Measurements from ENCODE around the gene DUOX1.

Gene DUOX1

DNA sequence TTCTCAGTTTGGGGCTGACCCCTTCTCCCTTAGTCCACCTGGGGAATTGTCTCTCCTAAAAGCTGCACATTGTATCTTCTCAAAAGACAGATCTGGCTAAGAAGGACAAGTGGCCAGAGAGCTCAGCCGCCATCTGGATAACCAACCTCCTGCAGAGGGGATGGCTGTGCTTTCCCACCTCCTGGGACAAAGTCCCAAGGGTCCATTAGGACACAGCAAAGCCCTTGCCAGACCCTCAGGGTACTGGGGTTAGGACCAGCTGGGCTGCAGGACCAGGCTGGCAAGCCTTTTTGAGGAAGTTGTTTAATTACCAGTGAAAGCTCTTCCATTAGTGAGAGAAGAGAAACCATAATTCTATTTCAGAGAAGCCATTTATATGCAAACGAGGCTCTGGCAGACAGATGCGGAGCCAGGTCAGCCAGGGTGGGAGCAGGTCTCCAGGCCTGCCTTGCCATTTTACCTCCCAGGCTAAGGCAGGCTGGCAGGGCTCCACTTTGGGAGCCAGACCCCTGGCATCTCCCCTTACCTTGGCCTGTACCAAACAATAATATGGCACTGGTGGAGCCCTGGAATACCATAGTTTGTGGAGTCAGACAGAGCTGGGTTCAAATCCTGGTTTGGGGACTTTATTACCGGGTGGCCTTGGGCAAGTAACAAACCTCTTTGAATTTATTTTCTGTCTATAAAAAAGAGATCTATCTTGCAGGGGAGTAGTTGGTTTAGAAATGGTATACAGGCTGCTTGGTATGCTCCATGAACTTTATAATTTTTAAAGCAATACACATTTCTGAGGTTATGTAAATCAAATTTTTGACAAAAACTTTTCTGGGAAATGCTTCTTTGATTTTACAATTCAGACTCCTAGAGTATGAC, 40.0 kb downstream of the DUOX1 start:
- DNase-seq: no peak

- DNase-seq: no peak
These were observed 42.1 kb downstream of the DUOX1 start for GRCh38 chr15:45171912-45172311.

DNA sequence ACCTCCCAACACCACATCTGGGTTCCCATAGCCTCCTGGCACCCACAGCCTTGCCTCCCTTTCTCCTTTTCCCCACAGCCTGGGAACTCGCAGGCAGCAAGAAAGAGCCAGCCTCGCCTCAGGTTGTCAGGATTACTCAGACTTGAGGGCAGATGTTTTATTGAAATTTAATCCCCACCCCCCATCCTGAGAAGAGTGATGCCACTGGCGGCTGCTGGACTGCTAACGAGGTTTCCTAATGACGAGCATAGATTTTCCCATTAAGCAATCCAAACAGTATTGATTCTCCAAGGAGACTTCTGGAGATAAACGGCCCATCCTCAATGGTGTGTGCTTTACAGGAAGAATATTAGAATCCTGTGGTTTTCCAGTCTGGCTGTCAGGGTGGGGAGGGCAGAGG, 44.3 kb downstream of the DUOX1 start:
- DNase-seq: no peak

- no peak for DNase-seq
These were observed 44.8 kb downstream of the DUOX1 start for GRCh38 chr15:45174577-45174976.

GRCh38 chr15:45177285-45177684, 47.5 kb downstream of the DUOX1 start:
- no peak for DNase-seq

GRCh38 chr15:45179221-45179985, 49.6 kb downstream of the DUOX1 start:
- DNase-seq: no peak

DNA sequence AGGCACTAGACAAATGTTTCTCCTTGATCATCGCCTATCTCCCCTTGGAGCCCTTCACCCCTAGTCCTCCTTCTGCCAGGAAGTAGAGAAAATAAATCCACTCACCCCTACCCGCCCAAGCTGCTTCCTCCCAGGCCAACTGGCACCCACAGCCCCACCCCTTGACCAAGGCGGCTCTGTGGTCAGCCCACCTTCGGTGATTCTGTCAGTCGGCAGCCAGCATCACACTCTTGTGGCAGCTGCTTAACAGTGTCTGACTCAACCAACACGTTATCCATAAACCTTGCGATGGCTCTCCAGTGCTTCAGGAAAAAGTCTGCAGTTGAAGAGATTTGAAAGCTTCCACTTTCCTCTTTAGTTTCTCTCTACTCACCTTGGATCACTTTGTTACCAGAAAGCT, 50.4 kb downstream of the DUOX1 start:
- DNase-seq: no peak

- no peak for DNase-seq
These were observed 51.0 kb downstream of the DUOX1 start for GRCh38 chr15:45180648-45181436.

DNA sequence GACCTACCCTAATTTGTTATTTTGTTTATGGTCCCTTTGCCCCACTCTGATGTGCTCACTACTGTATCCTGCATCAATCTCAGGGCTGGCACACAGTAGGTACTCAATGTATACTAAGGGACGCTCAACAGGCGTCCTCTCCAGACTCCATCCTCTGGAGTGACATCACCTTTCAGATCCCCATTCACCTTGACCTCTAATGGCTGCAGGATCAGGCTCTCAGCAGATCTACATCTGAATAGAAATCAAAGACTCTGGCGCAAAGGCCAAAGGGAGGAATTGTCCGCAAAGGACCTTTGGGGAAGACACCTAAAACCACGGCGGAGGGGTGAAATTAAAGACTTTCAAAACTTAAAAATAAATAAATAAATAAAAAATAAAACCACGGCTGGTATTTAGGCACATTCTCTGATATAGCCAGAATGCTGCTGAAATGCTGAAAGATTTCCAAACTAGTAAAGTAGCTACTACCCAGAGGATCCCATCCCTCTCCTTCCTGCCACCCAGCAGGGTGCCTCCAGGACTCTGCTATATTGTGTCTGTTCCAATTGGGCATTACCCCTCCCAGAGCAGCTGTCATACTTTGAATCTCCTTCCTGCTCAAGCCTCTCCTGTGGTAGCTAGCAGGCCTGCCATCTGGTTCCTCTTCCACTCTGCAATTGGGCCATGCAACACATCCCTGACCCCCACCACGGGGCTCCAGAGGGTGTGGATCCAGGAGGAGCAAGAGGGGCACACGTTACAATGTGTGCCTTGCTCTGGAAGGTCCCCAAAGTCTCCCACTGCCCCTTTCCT, 51.9 kb downstream of the DUOX1 start:
- no peak for DNase-seq

DNA sequence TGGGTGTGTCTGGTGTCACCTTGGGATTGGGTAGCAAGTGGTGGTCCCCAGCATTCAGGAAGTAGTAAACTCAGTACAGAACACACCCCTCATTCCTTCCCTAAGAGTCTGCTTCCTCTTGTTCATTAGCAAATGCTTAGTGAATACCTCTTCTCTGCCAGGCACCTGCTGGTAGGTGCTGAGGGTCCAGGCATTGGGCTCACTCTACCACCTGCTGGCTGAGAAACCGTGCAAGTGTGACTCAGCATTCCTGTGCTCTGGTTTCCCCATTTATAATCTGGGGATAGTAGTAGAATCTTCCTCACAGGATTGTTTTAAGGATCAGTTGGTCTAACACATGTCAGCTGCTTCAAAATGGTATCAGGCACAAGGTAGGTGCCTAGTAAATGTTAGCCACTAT, 53.2 kb downstream of the DUOX1 start:
- no peak for DNase-seq

GRCh38 chr15:45183511-45183910, 53.7 kb downstream of the DUOX1 start:
- no peak for DNase-seq

- DNase-seq: peak; percentile 37
These were observed 54.8 kb downstream of the DUOX1 start for GRCh38 chr15:45184562-45185041.

- no peak for DNase-seq
These were observed 55.4 kb downstream of the DUOX1 start for GRCh38 chr15:45185069-45185779.

DNA sequence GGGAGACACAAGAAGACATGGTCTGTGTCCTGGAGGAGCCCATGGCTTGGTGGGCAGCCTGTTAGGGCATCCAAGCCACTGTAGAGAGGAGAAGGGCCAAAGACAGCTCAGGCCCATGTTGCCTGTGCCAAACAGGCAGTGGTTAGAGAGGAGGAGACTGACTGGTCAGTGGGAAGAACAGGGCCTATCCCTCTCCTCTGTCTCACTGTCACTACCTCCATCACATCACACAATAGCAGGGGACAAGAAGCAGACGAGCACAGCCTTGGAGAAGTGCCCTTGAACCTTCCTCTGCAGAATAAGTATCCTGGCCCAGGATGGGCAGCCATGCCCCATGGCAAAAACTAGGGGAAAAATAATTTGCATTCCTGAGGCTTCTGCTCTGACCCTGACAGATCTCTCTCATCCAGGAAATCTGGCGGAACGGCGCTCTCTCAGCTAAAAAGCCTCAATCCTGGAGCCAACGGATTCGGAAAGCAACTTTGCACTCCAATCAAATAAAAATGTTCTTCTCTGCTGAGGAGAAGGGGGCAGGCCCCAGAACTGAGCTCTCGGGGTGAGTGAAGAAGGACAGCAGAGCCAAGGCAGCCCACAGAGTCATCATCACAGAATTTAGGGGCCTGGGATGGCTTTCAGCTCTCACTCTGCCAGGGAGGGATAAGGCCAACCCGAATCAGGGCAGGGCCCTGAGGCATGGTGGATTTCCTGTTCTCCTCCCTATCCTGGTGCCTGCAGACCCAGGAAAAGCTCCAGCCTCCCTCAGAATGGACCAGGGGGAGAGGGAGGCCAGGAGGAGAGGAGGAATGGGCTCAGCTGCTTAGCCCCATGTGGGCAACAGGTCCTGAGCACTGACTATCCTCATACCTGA, 56.3 kb downstream of the DUOX1 start:
- DNase-seq: no peak

GRCh38 chr15:45186771-45187577, 57.2 kb downstream of the DUOX1 start:
- DNase-seq: no peak

- peak; percentile 67 for DNase-seq
These were observed 57.7 kb downstream of the DUOX1 start for GRCh38 chr15:45187578-45187893.

DNA sequence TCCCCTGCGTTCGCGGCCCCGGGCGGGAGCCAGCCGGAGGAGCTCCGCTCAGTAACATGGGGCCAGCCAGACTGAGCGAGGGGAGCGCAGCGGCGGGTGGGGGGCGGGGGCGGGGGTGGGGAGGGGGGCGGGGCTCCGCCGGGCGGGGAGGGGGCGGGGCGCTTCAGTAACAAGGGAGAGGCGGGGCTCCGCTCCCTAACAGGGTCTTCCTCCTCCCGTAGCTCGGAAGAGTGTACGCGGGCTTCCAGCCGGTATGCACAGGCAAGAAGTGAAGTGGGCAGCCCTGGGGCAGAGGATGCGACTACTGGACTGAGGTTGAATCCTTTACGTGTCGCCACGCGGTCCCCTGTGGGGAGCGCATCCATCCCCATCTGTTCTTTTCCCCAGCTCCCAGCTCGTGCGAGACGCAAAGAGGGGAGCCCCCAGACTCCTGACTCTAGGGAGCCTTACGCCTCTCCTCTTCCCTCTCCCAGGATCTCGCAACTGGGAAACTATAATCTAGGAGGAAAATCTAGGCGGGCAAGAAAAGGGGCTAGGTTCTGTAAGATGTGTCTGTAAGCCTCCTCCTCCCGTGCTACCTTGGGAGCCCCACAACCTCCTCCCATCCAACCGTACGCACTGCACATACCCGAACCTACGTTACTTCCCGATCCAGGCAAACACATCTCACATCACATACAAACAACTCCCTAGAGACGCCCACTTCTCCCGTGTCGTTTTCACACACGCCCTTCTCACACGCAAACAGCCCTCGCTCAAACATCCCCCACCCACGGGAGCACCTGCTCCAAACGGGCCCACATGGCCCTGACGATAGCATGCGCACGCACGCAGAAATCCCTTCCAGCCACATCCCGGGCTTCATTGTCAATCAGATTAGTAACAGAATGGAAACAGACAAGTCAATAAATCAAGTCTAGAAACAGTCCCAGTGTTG, 58.4 kb downstream of the DUOX1 start, which contains the start of gene SHF:
SHF (minus strand) TSS at position 73 of the 937 bp plus-strand sequence; CDS start at position 58, 15 bp downstream.
- DNase-seq: peak; percentile 78

DNA sequence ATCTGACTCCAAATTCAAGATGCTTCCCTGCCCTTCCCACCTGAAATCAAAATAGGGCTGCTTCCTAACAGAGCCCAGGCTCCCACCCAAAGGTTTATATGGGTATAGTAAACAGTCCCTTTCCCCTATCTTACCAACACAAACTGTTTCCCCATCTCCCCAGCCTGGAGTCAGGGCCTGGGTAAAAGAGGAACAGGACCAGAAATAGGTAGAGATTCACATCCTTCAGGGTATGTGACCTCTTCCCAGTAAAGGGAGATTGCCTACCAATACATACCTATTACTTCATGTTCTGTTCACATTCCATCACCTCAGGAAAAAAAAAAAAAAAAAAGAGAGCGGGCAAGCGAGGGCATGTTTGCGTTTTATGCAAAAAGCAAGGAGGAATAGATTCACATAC, 67.7 kb downstream of the DUOX1 start:
- no peak for DNase-seq

Data from right forelimb (tissue), 1 donor.